Femur (tissue), 1 donor: ENCODE results near the gene SLC13A2.

Experiments used
- DNase-seq: peaks from one replicate; pipeline ENCODE4 v3.0.0-alpha.2; 2017

The SLC13A2 gene

GRCh38 chr17:28538296-28538895 is 65.0 kb downstream of the SLC13A2 start:
- DNase-seq: no peak

DNA sequence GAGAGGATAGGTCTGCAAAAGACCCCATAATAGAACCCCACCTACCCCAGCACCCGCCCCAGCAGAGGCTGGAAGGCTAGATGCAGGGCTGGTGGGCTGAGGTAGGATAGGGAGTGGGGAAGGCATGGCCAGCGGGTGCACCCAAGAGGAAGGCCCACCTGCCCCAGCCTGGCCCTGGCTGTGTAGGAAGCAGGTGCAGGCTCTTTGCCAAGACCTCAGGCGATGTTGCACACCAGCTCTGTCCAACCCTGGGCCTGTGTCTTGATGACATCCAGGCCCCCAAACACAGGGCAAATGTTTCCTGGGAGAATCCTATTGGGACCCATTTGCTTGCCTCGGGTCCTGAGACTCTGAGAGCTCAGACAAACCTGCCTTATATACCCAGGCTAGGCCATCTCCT is 66.8 kb downstream of the SLC13A2 start:
- no peak for DNase-seq

- DNase-seq: no peak
These were observed 68.0 kb downstream of the SLC13A2 start for GRCh38 chr17:28541439-28541838.

DNA sequence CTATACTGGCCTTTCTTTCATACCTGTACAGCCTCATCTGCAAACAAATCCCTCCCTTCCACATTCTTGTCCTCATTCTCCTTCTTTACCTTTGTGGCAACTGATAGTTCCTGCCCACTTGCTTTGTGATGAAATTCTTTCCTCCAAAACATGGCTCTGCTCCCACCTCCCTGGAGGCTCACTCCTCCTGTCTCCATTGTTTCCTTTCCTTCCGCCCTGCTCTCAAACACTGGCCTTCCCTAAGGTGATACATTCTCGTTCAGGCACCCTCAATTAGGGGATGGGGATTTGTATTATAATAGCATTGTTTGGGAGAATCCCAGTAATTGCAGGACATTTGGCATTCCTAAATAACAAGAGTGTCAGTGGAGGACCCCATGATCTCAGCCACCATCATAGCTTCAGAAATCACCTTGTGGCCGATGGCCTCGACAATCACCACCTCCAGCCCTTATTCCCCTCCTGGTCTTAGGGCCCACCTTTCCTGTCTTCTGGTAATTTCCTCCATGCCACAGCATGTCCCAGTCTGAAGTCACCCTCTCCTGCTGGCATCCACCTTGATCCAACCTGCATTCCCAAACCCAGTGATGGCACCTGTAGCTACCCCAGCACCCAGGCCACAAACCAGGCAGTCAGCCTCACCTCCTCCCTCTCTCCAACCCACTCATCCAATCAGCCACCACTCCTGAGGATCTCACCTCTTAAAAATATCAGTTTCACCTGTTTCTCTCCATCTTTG is 71.1 kb downstream of the SLC13A2 start:
- no peak for DNase-seq

GRCh38 chr17:28545141-28545503 is 71.7 kb downstream of the SLC13A2 start:
- no peak for DNase-seq

DNA sequence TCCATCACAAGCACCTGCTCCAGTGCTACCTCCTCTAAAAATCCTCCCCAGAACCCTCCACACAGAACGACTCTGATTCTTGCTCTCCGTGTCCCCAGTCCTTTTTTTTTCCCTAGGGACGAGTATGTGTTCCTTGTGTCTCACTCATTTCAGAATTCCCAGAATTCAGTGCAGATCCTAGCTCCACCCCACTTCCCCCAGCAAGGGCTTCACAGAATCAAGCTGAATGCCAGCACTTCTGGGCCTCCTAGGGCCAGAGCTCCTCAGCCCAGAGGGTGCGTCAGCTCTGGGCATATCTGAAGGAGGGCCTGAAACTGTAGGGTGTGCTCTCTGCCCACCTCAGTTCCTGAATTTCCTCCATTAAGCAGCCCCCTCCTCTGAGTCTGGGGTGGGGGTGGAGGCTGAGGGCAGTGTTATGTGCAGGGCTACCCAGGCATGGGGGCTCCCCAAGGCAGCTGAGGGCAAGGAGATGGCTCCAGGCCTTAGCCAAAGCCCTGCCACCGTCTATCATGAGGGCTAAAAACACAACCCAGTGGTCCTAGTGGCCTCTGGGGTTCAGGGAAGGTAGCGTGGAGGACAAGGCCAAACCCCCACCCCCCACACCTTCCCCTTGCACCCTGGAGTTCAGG is 72.5 kb downstream of the SLC13A2 start:
- no peak for DNase-seq

DNA sequence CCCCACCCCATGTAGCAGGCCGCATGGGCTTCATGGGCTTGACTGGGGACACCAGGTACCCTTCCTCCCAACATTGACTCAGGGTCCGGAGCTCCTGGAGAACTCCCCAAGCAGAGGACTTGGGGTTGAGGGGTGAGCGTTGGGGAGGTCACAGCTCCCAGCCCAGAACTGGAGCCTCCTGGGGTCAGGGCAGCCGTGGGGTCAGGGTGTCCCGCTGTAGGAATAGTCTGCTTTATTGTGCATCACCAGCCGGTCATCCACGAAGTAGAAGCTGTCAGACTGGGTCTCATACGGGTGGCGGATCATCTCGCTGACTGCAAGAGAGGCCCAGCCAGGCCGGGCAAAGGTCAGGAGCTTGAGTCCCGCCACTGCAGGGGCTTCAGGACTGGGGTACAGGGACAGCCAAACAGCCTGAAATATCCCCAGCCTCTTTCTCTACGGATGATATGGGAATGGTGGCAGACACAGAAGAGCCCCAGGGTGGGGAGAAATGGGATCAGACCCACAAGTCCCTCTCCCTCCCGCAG is 73.7 kb downstream of the SLC13A2 start:
- DNase-seq: no peak
